ENCODE data around the gene GNAQ.

GNAQ gene

GRCh38 chr9:77811832-77812231, 219.8 kb downstream of the GNAQ start:
- no peak overlapping the region for H3K4me3 ChIP-seq (ENCODE audit: low read depth, low read length)
- peak; percentile 10 for DNase-seq (ENCODE audit: low read depth)
- no peak for TF ChIP-seq CTCF (IDR thresholded peaks at IDR 0.05; ENCODE audit: insufficient read depth, low read depth, low read length, missing control alignments)

- no peak for TF ChIP-seq CTCF (IDR thresholded peaks at IDR 0.05; ENCODE audit: insufficient read depth, low read depth, low read length, missing control alignments)
- no peak overlapping the region for H3K4me3 ChIP-seq (ENCODE audit: low read depth, low read length)
- DNase-seq (ENCODE audit: low read depth), result no peak
Measured at GRCh38 chr9:77810637-77811119, 220.9 kb downstream of the GNAQ start.

GRCh38 chr9:77810047-77810446, 221.6 kb downstream of the GNAQ start:
- no peak for TF ChIP-seq CTCF (IDR thresholded peaks at IDR 0.05; ENCODE audit: insufficient read depth, low read depth, low read length, missing control alignments)
- no peak overlapping the region for H3K4me3 ChIP-seq (ENCODE audit: low read depth, low read length)
- DNase-seq (ENCODE audit: low read depth), result no peak

GRCh38 chr9:77809552-77809951, 222.1 kb downstream of the GNAQ start:
- no peak for DNase-seq (ENCODE audit: low read depth)
- no peak for TF ChIP-seq CTCF (IDR thresholded peaks at IDR 0.05; ENCODE audit: insufficient read depth, low read depth, low read length, missing control alignments)
- H3K4me3 ChIP-seq (ENCODE audit: low read depth, low read length), result no peak overlapping the region

GRCh38 chr9:77808751-77809081, 222.9 kb downstream of the GNAQ start:
- no peak for TF ChIP-seq CTCF (IDR thresholded peaks at IDR 0.05; ENCODE audit: insufficient read depth, low read depth, low read length, missing control alignments)
- no peak overlapping the region for H3K4me3 ChIP-seq (ENCODE audit: low read depth, low read length)
- DNase-seq (ENCODE audit: low read depth), result no peak

GRCh38 chr9:77807846-77808750, 223.5 kb downstream of the GNAQ start:
- DNase-seq (ENCODE audit: low read depth), result no peak
- no peak for TF ChIP-seq CTCF (IDR thresholded peaks at IDR 0.05; ENCODE audit: insufficient read depth, low read depth, low read length, missing control alignments)

GRCh38 chr9:77807281-77807683, 224.3 kb downstream of the GNAQ start:
- DNase-seq (ENCODE audit: low read depth), result no peak
- TF ChIP-seq CTCF (IDR thresholded peaks at IDR 0.05; ENCODE audit: insufficient read depth, low read depth, low read length, missing control alignments), result no peak
- no peak overlapping the region for H3K4me3 ChIP-seq (ENCODE audit: low read depth, low read length)

More at GRCh38 chr9:77807846-77808750, 223.5 kb downstream of the GNAQ start:
- H3K4me3 ChIP-seq (ENCODE audit: low read depth, low read length), result no peak overlapping the region
